ENCODE results near the gene MYH14. TPM values are rescaled to one million over a fixed set of nuclear protein-coding genes. Genes with fewer than 3 reads are reported as not detected.

The MYH14 gene
- total and polyA plus RNA-seq, 9 of the 15 experiments (the other 6 are each of a cell fraction or from before 2014, with no cell fraction given), result 0.04 to 0.86 (median 0.19) TPM; not detected in 2

DNA sequence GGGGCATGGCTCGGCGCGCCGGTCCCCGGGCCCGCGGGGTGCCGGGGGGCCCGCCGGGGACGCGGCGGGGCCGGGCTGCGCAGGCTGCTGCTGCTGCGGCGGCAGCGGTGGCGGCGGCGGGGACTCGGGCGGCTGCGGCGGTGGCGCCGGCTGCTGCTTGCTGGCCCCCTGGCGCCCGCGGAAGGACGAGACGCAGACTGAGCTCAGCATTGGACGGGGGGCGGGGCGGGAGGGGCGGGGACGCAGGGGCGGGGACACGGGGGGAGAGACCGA lies 125.4 kb downstream of the MYH14 start:
- Histone ChIP-seq H4K20me1 (replicated peaks; ENCODE audit: control insufficient read depth, insufficient read depth, low read length) (peaks cover 38% of the 10 kb centered on the region), H3K4me3 (peak overlapping the region; percentile 44; the same call in 1 of the 2 replicates)
- TF ChIP-seq KDM2B (CRISPR knock-in tag; IDR thresholded peaks at IDR 0.05) (no peak), ZNF589 (CRISPR knock-in tag; IDR thresholded peaks at IDR 0.05; ENCODE audit: low read depth) (0 out of 2 replicates have a peak, but pooled peaks have one; percentile 20), HSF4 (CRISPR knock-in tag; IDR thresholded peaks at IDR 0.05; ENCODE audit: borderline replicate concordance) (no peak), FOXK2 (conservative IDR thresholded peaks at IDR 0.05 in 1 of 2, IDR thresholded peaks at IDR 0.05 in 1 of 2; ENCODE audit: low read depth in 2 of 2) (no peak), JUN (IDR thresholded peaks at IDR 0.05; ENCODE audit: borderline replicate concordance, low read depth, low read length) (no peak), JUN (CRISPR knock-in tag; IDR thresholded peaks at IDR 0.05; ENCODE audit: borderline replicate concordance) (no peak), POLR3A (IDR thresholded peaks at IDR 0.05; ENCODE audit: borderline replicate concordance, extremely low read depth, insufficient read depth, insufficient read length) (no peak), ZNF717 (CRISPR knock-in tag; IDR thresholded peaks at IDR 0.05) (no peak), CCNT2 (IDR thresholded peaks at IDR 0.05; ENCODE audit: borderline replicate concordance, extremely low read depth, insufficient read length, low read depth, low read length) (no peak), PTTG1 (tag; IDR thresholded peaks at IDR 0.05; ENCODE audit: low read depth) (no peak), SIX5 (IDR thresholded peaks at IDR 0.05; ENCODE audit: borderline replicate concordance in 1 of 2, insufficient read depth in 1 of 2, low read depth in 1 of 2, low read length in 2 of 2) (no peak), HNRNPH1 (optimal IDR thresholded peaks at IDR 0.05; ENCODE audit: low read depth, low read length) (no peak), CHD1 (IDR thresholded peaks at IDR 0.05; ENCODE audit: low read length) (no peak), HNRNPL (IDR thresholded peaks at IDR 0.05; ENCODE audit: low read depth, low read length) (no peak)
- TF ChIP-seq, protein P1, sequence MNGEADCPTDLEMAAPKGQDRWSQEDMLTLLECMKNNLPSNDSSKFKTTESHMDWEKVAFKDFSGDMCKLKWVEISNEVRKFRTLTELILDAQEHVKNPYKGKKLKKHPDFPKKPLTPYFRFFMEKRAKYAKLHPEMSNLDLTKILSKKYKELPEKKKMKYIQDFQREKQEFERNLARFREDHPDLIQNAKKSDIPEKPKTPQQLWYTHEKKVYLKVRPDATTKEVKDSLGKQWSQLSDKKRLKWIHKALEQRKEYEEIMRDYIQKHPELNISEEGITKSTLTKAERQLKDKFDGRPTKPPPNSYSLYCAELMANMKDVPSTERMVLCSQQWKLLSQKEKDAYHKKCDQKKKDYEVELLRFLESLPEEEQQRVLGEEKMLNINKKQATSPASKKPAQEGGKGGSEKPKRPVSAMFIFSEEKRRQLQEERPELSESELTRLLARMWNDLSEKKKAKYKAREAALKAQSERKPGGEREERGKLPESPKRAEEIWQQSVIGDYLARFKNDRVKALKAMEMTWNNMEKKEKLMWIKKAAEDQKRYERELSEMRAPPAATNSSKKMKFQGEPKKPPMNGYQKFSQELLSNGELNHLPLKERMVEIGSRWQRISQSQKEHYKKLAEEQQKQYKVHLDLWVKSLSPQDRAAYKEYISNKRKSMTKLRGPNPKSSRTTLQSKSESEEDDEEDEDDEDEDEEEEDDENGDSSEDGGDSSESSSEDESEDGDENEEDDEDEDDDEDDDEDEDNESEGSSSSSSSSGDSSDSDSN (IDR thresholded peaks at IDR 0.05; ENCODE audit: borderline replicate concordance in 1 of 2, low read depth in 2 of 2, low read length in 2 of 2), result 0 out of 4 replicates have a peak, but pooled peaks of 1 of the 2 experiments have one; percentile 28
- TF ChIP-seq, protein P2, sequence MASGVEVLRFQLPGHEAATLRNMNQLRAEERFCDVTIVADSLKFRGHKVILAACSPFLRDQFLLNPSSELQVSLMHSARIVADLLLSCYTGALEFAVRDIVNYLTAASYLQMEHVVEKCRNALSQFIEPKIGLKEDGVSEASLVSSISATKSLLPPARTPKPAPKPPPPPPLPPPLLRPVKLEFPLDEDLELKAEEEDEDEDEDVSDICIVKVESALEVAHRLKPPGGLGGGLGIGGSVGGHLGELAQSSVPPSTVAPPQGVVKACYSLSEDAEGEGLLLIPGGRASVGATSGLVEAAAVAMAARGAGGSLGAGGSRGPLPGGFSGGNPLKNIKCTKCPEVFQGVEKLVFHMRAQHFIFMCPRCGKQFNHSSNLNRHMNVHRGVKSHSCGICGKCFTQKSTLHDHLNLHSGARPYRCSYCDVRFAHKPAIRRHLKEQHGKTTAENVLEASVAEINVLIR (CRISPR knock-in tag; IDR thresholded peaks at IDR 0.05), result no peak
- TF ChIP-seq, protein P3, sequence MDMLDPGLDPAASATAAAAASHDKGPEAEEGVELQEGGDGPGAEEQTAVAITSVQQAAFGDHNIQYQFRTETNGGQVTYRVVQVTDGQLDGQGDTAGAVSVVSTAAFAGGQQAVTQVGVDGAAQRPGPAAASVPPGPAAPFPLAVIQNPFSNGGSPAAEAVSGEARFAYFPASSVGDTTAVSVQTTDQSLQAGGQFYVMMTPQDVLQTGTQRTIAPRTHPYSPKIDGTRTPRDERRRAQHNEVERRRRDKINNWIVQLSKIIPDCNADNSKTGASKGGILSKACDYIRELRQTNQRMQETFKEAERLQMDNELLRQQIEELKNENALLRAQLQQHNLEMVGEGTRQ (CRISPR knock-in tag; IDR thresholded peaks at IDR 0.05), result no peak

More for the DNA sequence above, 125.4 kb downstream of the MYH14 start:
- Histone ChIP-seq H3K9me3 (replicated peaks; ENCODE audit: control insufficient read depth, insufficient read depth, low read depth, low read length) (no peaks in the 10 kb centered on the region), H3K79me2 (ENCODE audit: control insufficient read depth, insufficient read depth, low read length) (peaks cover 33% of the 10 kb centered on the region), H3K27ac (ENCODE audit: extremely low read depth, low read depth, low read length) (no peak overlapping the region), H3K4me2 (ENCODE audit: insufficient read depth, low read length) (peak overlapping the region; percentile 78; the same call in 1 of the 2 replicates), H3K4me1 (replicated peaks in 1 of 2; ENCODE audit: control insufficient read depth in 2 of 2, insufficient read depth in 2 of 2, low read length in 2 of 2) (peaks cover 40 to 80% of the 10 kb centered on the region in 2 experiments), H3K36me3 (ENCODE audit: control insufficient read depth, insufficient read depth, low read length) (peaks cover 3% of the 10 kb centered on the region; the same call in 1 of the 3 replicates), H3K9ac (ENCODE audit: insufficient read depth in 1 of 2, low read depth in 2 of 2, low read length in 2 of 2) (peak overlapping the region; percentile 41 to 94; a peak in 3 of 4 replicates), H3K27me3 (ENCODE audit: control insufficient read depth in 2 of 2, insufficient read depth in 2 of 2, low read length in 2 of 2) (no peaks in the 10 kb centered on the region), H3K9me1 (ENCODE audit: control insufficient read depth, insufficient read depth, low read length) (peaks cover 3% of the 10 kb centered on the region), H2AFZ (ENCODE audit: low read depth, low read length) (peak overlapping the region; percentile 72; the same call in 1 of the 2 replicates)
- intact Hi-C loops (cut with micrococcal nuclease) (loop anchor here (5.0 kb wide), 1 partner anchor 62 kb away; no protein-coding TSS in a partner anchor), in situ Hi-C loops (cut with MboI) (no loop called here)
- ChIA-PET CTCF (ENCODE audit: low intra/inter-chr PET ratio) (interaction anchor here (0.7 to 1.8 kb wide), 3 partner anchors 163 to 1117 kb away, joined by 3 to 5 read pairs (median 5); no protein-coding TSS in a partner anchor), POLR2A (interaction anchor here (0.5 to 1.1 kb wide), 13 partner anchors 11 to 468 kb away, joined by 3 to 4 read pairs (median 3); partner anchors contain the start of gene ZNF473)
- FAIRE-seq (no peak), DNase-seq (ENCODE audit: extremely low read depth in 1 of 4, low spot score in 3 of 4) (no peak), ATAC-seq (no peak)
- no TSS peak for BruUV-seq (replicated peaks)
- no CpG with 5 or more reads among the region's 40 CpGs for WGBS (ENCODE audit: insufficient coverage, low coverage, missing lambda C conversion rate)

All from K562 (cell line).